Hepatocyte (in vitro differentiated cells): ENCODE data around the gene DDX52. TPM values are rescaled to one million over a fixed set of nuclear protein-coding genes. Genes with fewer than 3 reads are reported as not detected.
A peak's percentile ranks its signal among the peaks of the same experiment; 100 is the strongest.

Experiments
- DNase-seq: peaks from one replicate; pipeline ENCODE4 v3.0.0-alpha.2; 2016; ENCODE audit warnings: low spot score
- H2AFZ ChIP-seq: fragments of 200-600 bp; sonication (generic); 2 replicates; pipeline ENCODE4 v1.6.0; 2016; ENCODE audit warnings: antibody characterized with exemption, mild to moderate bottlenecking
- H3K27ac ChIP-seq: fragments of 200-600 bp; sonication (generic); 2 replicates; pipeline ENCODE4 v1.5.1; 2016; ENCODE audit warnings: mild to moderate bottlenecking
- H3K27me3 ChIP-seq: fragments of 200-600 bp; sonication (generic); 2 replicates; pipeline ENCODE4 v1.6.1; 2016
- H3K36me3 ChIP-seq: fragments of 200-600 bp; sonication (generic); replicated peaks from 2 replicates; pipeline ENCODE4 v1.5.1; 2016; ENCODE audit warnings: low read depth; ENCODE audit not compliant: insufficient read depth
- H3K4me1 ChIP-seq: fragments of 200-600 bp; sonication (generic); 2 replicates; pipeline ENCODE4 v1.5.1; 2016; ENCODE audit warnings: mild to moderate bottlenecking, moderate library complexity; ENCODE audit not compliant: insufficient read depth
- H3K4me2 ChIP-seq: fragments of 200-600 bp; sonication (generic); 2 replicates; pipeline ENCODE4 v1.6.0; 2016
- H3K4me3 ChIP-seq: fragments of 200-600 bp; sonication (generic); 2 replicates; pipeline ENCODE4 v1.5.1; 2016; ENCODE audit warnings: mild to moderate bottlenecking
- H3K79me2 ChIP-seq: fragments of 200-600 bp; sonication (generic); 2 replicates; pipeline ENCODE4 v1.6.0; 2017; ENCODE audit warnings: mild to moderate bottlenecking
- H3K9me2 ChIP-seq: fragments of 200-600 bp; sonication (generic); replicated peaks from 2 replicates; pipeline ENCODE4 v1.6.0; 2017; ENCODE audit warnings: mild to moderate bottlenecking; ENCODE audit not compliant: insufficient read depth
- H3K9me3 ChIP-seq: fragments of 200-600 bp; sonication (generic); 2 replicates; pipeline ENCODE4 v1.5.1; 2016; ENCODE audit warnings: low read depth, mild to moderate bottlenecking
- H4K20me1 ChIP-seq: fragments of 200-600 bp; sonication (generic); 2 replicates; pipeline ENCODE4 v1.6.0; 2016; ENCODE audit warnings: mild to moderate bottlenecking; ENCODE audit not compliant: insufficient read depth, poor library complexity, severe bottlenecking
- EZH2 ChIP-seq: fragments of 200-600 bp; sonication (generic); IDR thresholded peaks from 2 replicates; pipeline ENCODE4 v1.6.1; 2016; ENCODE audit warnings: antibody characterized with exemption, mild to moderate bottlenecking, borderline replicate concordance
- EZH2phosphoT487 ChIP-seq: fragments of 200-600 bp; sonication (generic); IDR thresholded peaks from one replicate; pipeline ENCODE4 v1.6.1; 2018; ENCODE audit warnings: antibody characterized with exemption, mild to moderate bottlenecking, low read depth, moderate library complexity; ENCODE audit not compliant: unreplicated experiment, severe bottlenecking
- WGBS: methylation state at CpG from one replicate; pipeline ENCODE4 v1.1.6; 2016; ENCODE audit warnings: low lambda C conversion rate; ENCODE audit errors: missing lambda C conversion rate; 5-methylcytosine and 5-hydroxymethylcytosine counted together
- polyA plus RNA-seq: library from polyadenylated mRNA; unstranded; fragments of >200 nt; fragmentation: Nextera tagmentation; extraction: Ambion mirVana; gene quantifications from 2 replicates; pipeline ENCODE4 v1.2.1, GENCODE V29; 2016
- total RNA-seq: library from RNA; depleted of rRNA; stranded (reverse); fragments of >200 nt; gene quantifications from 2 replicates; pipeline ENCODE4 v1.2.3, GENCODE V29; 2014
- TF ChIP-seq, protein P1 (sequence below): fragments of 200-600 bp; sonication (generic); IDR thresholded peaks from 2 replicates; pipeline ENCODE4 v1.5.1; 2016; ENCODE audit warnings: antibody characterized with exemption, mild to moderate bottlenecking; ENCODE audit not compliant: poor library complexity

The DDX52 gene
- total and polyA plus RNA-seq, 2 experiments from 2014 or later: 31.0 to 45.7 TPM

DNA sequence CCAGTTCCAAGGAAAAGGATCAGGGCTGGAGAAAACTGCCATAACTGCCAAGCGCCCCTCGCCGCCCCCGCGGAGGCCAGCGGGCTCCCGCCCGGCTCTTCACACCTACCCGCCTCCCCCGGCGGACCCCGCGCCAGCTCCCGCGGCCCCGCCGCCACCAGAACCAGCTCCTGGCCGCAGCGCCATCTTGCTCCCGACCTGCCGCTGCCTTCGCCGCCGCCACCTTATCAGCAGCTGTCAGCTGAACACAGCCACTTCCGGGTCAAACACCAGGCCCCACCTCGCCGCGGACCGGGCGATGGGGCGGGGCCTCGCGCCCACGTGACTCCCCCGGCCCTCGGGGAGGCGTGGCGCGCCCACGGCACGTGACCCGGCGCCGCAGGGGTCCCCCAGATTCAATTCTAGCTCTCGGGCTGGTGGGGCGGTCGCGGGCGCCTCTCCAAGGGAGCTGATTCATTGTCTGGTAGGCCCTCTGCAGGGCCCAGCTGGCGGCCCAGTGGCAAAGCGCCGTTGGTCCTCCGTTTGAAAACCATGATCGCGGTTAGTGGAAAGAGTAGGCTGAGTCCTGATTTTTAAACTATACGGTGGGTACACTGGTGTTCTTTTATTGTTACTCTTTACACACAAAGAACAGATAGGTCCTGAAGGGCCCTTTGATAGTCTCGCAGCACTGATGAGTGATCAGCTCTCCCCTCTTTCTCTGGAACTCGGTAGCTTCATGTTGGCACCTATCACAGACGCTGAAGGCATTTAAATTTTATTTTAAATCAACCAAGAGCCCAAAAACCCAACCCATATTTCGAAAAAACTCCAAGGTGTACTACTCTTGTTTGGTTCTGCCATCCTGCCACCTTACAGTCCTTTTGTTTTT lies 33.8 kb downstream of the DDX52 start, which contains the start of gene SYNRG:
Gene SYNRG (minus strand): TSS at position 249 of the 871 bp plus-strand sequence. CDS start 63 bp downstream, at position 186.
- H3K36me3 ChIP-seq: no peaks in the 10 kb centered on the region
- no peaks in the 10 kb centered on the region for H4K20me1 ChIP-seq
- H3K4me2 ChIP-seq: peak within 1 kb of the TSS; percentile 76
- peak within 1 kb of the TSS; percentile 97 for H3K27ac ChIP-seq
- 5% methylated on average over 39 of the region's 60 CpGs for WGBS
- no peaks in the 10 kb centered on the region for H3K27me3 ChIP-seq
- H3K4me1 ChIP-seq: peaks cover 8% of the 10 kb centered on the region
- no peaks in the 10 kb centered on the region for H3K9me3 ChIP-seq
- peak within 1 kb of the TSS; percentile 75 for H2AFZ ChIP-seq
- TF ChIP-seq, protein P1, sequence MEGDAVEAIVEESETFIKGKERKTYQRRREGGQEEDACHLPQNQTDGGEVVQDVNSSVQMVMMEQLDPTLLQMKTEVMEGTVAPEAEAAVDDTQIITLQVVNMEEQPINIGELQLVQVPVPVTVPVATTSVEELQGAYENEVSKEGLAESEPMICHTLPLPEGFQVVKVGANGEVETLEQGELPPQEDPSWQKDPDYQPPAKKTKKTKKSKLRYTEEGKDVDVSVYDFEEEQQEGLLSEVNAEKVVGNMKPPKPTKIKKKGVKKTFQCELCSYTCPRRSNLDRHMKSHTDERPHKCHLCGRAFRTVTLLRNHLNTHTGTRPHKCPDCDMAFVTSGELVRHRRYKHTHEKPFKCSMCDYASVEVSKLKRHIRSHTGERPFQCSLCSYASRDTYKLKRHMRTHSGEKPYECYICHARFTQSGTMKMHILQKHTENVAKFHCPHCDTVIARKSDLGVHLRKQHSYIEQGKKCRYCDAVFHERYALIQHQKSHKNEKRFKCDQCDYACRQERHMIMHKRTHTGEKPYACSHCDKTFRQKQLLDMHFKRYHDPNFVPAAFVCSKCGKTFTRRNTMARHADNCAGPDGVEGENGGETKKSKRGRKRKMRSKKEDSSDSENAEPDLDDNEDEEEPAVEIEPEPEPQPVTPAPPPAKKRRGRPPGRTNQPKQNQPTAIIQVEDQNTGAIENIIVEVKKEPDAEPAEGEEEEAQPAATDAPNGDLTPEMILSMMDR: peak; percentile 30
- no peak for TF ChIP-seq EZH2phosphoT487
- no peaks in the 10 kb centered on the region for H3K9me2 ChIP-seq
- H3K79me2 ChIP-seq: peaks cover 42% of the 10 kb centered on the region
- peak within 1 kb of the TSS; percentile 57 for H3K4me3 ChIP-seq
- DNase-seq: peak; percentile 98

DNA sequence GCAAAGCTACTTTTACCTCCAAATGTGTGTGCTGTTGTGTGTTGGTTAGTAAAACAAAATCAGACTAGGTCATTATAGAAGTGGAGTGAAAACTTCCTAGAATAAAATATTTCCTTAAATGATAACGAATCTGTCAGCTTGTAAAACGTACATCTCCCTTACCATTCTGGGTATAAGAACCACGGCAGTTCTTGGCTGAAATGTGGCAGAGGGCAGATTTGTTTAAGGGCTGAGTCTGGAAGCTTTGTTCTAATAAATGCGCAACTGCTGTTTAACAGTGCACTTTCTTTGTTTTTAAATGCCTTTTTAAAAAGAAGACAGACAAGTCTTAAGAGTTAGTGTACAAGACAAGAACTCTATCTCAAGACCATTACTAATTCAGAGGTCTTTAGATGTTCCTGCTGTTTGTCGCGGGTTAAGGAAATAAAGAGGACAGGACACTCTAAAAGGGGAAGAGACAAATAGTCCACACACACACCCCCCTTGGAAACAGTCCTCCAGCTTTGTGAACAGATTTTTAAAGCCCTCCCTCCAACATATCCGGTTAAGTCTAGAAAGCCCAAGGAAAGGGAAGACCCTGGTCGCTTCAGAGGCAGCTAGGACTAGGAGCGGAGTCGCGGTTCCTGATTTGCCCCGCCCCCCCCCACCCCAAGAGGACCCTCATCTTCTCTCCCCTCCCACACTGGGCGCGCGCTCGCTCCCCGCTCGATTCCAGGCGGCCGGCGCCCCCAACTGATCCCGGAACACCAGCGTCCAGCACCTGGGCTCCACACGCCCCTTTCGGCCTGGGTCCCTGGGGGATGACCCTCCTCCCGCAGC lies 34.7 kb downstream of the DDX52 start:
- Histone ChIP-seq H3K9me3 (no peaks in the 10 kb centered on the region), H2AFZ (peak overlapping the region; percentile 75), H3K9me2 (no peaks in the 10 kb centered on the region), H3K27me3 (no peaks in the 10 kb centered on the region), H3K4me2 (peak overlapping the region; percentile 76), H3K79me2 (peaks cover 50% of the 10 kb centered on the region), H3K4me1 (peaks cover 8% of the 10 kb centered on the region), H3K27ac (peak overlapping the region; percentile 97), H3K36me3 (no peaks in the 10 kb centered on the region), H3K4me3 (peak overlapping the region; percentile 57), H4K20me1 (no peaks in the 10 kb centered on the region)
- 1% methylated on average over 17 of the region's 26 CpGs for WGBS
- DNase-seq: peak; percentile 67
- TF ChIP-seq, protein P1: no peak
- TF ChIP-seq EZH2phosphoT487 (no peak), EZH2 (no peak)

DNA sequence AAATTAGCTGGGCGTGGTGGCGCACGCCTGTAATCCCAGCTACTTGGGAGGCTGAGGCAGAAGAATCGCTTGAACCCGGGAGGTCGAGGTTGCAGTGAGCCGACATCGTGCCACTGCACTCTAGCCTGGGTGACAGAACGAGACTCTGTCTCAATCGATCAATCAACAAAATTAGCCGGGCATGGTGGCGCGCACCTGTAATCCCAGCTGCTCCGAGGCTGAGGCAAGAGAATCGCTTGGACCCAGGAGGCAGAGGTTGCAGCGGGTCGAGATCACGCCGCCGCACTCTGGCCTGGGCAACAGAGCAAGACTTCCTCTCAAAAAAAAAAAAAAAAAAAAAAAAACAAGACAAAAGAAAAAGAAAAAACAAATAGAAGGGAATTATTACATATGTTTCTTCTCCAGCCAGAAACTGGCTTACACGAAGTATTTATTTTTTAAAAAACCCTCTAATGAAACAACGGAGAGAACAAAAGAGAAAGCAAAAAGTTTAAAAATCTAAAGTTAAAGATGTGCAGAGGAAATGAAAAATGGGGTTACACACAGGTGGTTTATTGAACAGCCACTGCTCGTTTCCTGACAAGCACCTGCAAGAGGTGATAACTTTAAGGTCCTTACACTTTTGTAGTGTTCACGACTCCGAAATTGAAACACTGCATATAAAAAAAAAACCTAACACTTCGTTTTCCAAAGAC lies 35.5 kb downstream of the DDX52 start:
- no peak for TF ChIP-seq EZH2phosphoT487
- TF ChIP-seq, protein P1: no peak
- no peak for TF ChIP-seq EZH2
- Histone ChIP-seq H3K36me3 (no peaks in the 10 kb centered on the region), H3K4me2 (peak overlapping the region; percentile 76), H4K20me1 (no peaks in the 10 kb centered on the region), H3K9me2 (no peaks in the 10 kb centered on the region), H3K4me3 (peak overlapping the region; percentile 57), H3K27ac (peak overlapping the region; percentile 97), H2AFZ (peak overlapping the region; percentile 75), H3K27me3 (no peaks in the 10 kb centered on the region), H3K9me3 (no peaks in the 10 kb centered on the region), H3K79me2 (peaks cover 58% of the 10 kb centered on the region), H3K4me1 (peaks cover 8% of the 10 kb centered on the region)
- WGBS: 86% methylated on average over 26 of the region's 26 CpGs
- no peak for DNase-seq
